Measurements from ENCODE around the gene HPSE2. TPM values are rescaled to one million over a fixed set of nuclear protein-coding genes. Genes with fewer than 3 reads are reported as not detected.
A peak's percentile ranks its signal among the peaks of the same experiment; 100 is the strongest.

The HPSE2 gene
- total RNA-seq, 1 experiment from 2014 or later: not detected

- H3K4me2 ChIP-seq: peak overlapping the region; percentile 19; the same call in 1 of the 2 replicates
- H3K27me3 ChIP-seq (ENCODE audit: insufficient read depth, low read depth): no peaks in the 10 kb centered on the region
- ChIA-PET POLR2A (ENCODE audit: unreplicated experiment) (interaction anchor here (0.5 to 0.6 kb wide), 2 partner anchors 63 to 194 kb away, joined by 3 to 7 read pairs; no protein-coding TSS in a partner anchor), CTCF (no interaction called here)
- peak; percentile 41 to 82 for DNase-seq
- H4K20me1 ChIP-seq (ENCODE audit: insufficient read depth): no peaks in the 10 kb centered on the region
- H3K4me3 ChIP-seq: no peak overlapping the region
- no peaks in the 10 kb centered on the region for H3K79me2 ChIP-seq (ENCODE audit: low read depth)
- no peaks in the 10 kb centered on the region for H3K36me3 ChIP-seq (ENCODE audit: low read depth)
- peaks cover 4% of the 10 kb centered on the region; the same call in 1 of the 2 replicates for H3F3A ChIP-seq (ENCODE audit: insufficient read depth, low read depth)
- H3K9me3 ChIP-seq (ENCODE audit: insufficient read depth, low read depth): no peaks in the 10 kb centered on the region
- intact Hi-C loops (cut with micrococcal nuclease; ENCODE audit: unreplicated experiment): no loop called here
- TF ChIP-seq EZH2 (IDR thresholded peaks at IDR 0.05; ENCODE audit: low read depth) (no peak), CTCF (conservative IDR thresholded peaks at IDR 0.05) (no peak)
- no peak overlapping the region for H3K27ac ChIP-seq
- H3K9me2 ChIP-seq (ENCODE audit: insufficient read depth): no peaks in the 10 kb centered on the region
- no peak overlapping the region for H2AFZ ChIP-seq
- BruUV-seq (replicated peaks): no TSS peak
- H3K4me1 ChIP-seq (replicated peaks; ENCODE audit: insufficient read depth): peaks cover 8% of the 10 kb centered on the region
Measured at GRCh38 chr10:98433881-98434732, 801.5 kb downstream of the HPSE2 start.

GRCh38 chr10:98433371-98433770, 802.3 kb downstream of the HPSE2 start:
- CTCF ChIA-PET: no interaction called here
- no peak overlapping the region for H3K27ac ChIP-seq
- no peaks in the 10 kb centered on the region for H3K9me3 ChIP-seq (ENCODE audit: insufficient read depth, low read depth)
- POLR2A ChIA-PET (ENCODE audit: unreplicated experiment): no interaction called here
- H3K4me2 ChIP-seq: no peak overlapping the region
- H3K4me1 ChIP-seq (replicated peaks; ENCODE audit: insufficient read depth): peaks cover 8% of the 10 kb centered on the region
- TF ChIP-seq CTCF (conservative IDR thresholded peaks at IDR 0.05) (no peak), EZH2 (IDR thresholded peaks at IDR 0.05; ENCODE audit: low read depth) (no peak)
- no peaks in the 10 kb centered on the region for H3K79me2 ChIP-seq (ENCODE audit: low read depth)
- H2AFZ ChIP-seq: no peak overlapping the region
- H3F3A ChIP-seq (ENCODE audit: insufficient read depth, low read depth): peaks cover 4% of the 10 kb centered on the region; the same call in 1 of the 2 replicates
- no peaks in the 10 kb centered on the region for H3K27me3 ChIP-seq (ENCODE audit: insufficient read depth, low read depth)
- no peaks in the 10 kb centered on the region for H4K20me1 ChIP-seq (ENCODE audit: insufficient read depth)
- intact Hi-C loops (cut with micrococcal nuclease; ENCODE audit: unreplicated experiment): no loop called here
- H3K9me2 ChIP-seq (ENCODE audit: insufficient read depth): no peaks in the 10 kb centered on the region
- DNase-seq: no peak
- H3K4me3 ChIP-seq: no peak overlapping the region
- H3K36me3 ChIP-seq (ENCODE audit: low read depth): no peaks in the 10 kb centered on the region
- no TSS peak for BruUV-seq (replicated peaks)

- Histone ChIP-seq H4K20me1 (ENCODE audit: insufficient read depth) (no peaks in the 10 kb centered on the region), H3K9me2 (ENCODE audit: insufficient read depth) (no peaks in the 10 kb centered on the region), H2AFZ (no peak overlapping the region), H3K79me2 (ENCODE audit: low read depth) (no peaks in the 10 kb centered on the region), H3K4me3 (no peak overlapping the region), H3K36me3 (ENCODE audit: low read depth) (no peaks in the 10 kb centered on the region), H3K4me2 (no peak overlapping the region), H3K4me1 (replicated peaks; ENCODE audit: insufficient read depth) (peaks cover 8% of the 10 kb centered on the region), H3F3A (ENCODE audit: insufficient read depth, low read depth) (peaks cover 4% of the 10 kb centered on the region; the same call in 1 of the 2 replicates), H3K27me3 (ENCODE audit: insufficient read depth, low read depth) (no peaks in the 10 kb centered on the region), H3K9me3 (ENCODE audit: insufficient read depth, low read depth) (no peaks in the 10 kb centered on the region), H3K27ac (no peak overlapping the region)
- no peak for DNase-seq
- POLR2A ChIA-PET (ENCODE audit: unreplicated experiment): no interaction called here
- CTCF ChIA-PET: no interaction called here
- TF ChIP-seq CTCF (conservative IDR thresholded peaks at IDR 0.05): no peak
- TF ChIP-seq EZH2 (IDR thresholded peaks at IDR 0.05; ENCODE audit: low read depth): no peak
- intact Hi-C loops (cut with micrococcal nuclease; ENCODE audit: unreplicated experiment): no loop called here
- BruUV-seq (replicated peaks): no TSS peak
Measured at GRCh38 chr10:98432330-98432729, 803.3 kb downstream of the HPSE2 start.

All from PC-9 (cell line).